HG02678 (cell line): ENCODE measurements around the gene ABCC10.
A peak's percentile ranks its signal among the peaks of the same experiment; 100 is the strongest.

Source experiments
- ATAC-seq: cut with Tn5 transposase; IDR thresholded peaks from one replicate; pipeline ENCODE4 v1.9.1; 2021; ENCODE audit warnings: mild to moderate bottlenecking, moderate library complexity; ENCODE audit not compliant: unreplicated experiment

Gene ABCC10

DNA sequence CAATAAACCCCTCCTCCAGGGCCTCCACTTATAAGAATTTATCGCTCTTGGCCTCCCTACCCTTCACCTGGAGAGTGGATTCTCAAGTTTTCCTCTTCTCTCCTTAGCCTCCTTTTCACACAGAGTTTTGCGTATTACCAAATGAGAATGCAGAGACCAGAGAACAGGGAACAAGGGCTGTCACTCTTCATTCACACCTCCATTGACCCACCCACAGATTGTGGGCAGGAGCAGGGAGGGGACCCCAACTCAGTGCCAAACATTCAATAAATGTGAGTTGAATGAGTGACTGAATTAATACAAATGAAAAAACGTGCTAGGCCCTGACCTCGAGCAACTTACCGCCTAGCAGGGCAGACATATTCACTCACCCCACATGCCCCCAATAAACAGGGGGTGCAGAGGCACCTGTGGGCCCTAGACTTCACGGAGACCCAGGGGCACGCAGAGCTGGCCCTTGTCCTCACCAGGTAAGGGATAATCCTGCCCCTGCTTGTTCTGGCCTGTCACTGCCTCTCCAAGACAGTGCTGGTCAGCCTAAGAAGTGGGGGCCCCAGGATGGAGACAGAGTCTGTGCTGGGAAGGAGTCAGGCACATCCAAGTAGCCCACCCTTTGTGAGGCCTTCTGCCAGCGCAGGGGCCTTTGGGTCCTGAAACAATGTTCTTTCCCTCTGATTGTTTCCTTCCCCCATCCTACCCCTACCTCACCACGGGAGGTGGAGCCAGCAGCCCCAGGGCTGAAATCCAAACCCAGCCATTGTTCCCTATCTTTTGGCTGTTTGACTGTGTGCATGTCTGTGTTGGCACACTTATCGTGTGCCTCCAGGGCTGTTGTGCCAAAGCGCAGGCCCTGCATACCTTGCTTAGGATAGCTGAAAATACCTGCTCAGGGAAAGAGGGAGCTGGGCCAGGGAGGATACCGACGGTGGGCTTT, 41.7 kb downstream of the ABCC10 start:
- ATAC-seq, result no peak

GRCh38 chr6:43469947-43470346, 42.6 kb downstream of the ABCC10 start:
- ATAC-seq, result no peak

DNA sequence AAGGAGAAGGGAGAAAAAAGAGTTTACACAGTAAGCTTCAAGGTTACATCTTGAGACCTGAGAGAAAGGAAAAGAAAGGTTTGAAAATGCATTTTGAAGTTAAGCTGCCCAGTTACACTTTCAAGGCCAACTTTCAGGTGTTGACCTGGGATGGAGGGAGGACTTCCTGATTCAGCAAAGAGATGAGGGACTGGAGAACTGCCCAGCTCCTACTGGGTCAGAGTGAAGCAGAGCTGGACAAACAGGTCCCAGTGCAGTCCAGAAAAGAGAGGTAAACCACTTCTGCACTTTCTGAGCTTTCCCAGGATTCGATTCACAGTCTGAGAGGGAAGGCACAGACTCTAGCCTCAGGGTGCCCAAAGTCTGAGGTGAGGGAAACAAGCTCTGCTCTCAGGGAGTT, 44.1 kb downstream of the ABCC10 start:
- ATAC-seq, result no peak

DNA sequence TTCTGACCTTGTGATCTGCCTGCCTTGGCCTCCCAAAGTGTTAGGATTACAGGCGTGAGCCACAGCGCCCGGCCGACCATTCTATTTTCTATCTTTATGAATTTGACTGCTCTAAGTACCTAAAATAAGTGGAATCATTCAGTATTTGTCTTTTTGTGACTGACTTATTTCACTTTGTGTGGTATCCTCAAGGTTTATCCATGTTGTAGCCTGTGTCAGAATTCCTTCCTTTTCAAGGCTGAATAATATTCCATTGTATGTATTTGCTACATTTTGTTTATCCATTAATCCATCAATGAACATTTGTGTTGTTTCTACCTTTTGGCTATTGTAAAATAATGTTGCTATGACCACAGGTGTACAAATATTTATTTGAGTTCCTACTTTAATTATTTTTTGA, 45.2 kb downstream of the ABCC10 start:
- no peak for ATAC-seq

DNA sequence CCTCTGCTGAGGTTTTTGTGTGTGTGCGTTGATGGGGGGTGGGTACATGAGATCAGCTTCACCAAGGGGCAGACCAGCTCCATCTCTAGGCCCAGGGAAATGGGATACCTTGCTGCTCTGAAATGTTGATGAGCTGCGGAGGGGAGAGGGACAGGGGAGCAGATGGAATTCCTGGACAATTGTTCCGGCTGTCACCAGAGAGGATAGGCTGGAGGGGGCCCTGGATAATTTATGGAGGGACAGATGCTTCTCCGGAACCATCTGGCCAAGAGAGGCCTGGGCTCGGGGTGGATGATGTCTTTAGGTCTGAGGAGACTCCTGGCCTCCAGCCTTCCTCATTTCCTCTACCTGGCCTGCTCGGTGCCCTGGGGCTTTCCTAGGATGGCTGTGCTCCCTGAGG, 48.2 kb downstream of the ABCC10 start:
- ATAC-seq, result no peak

GRCh38 chr6:43476746-43477145, 49.4 kb downstream of the ABCC10 start:
- no peak for ATAC-seq

- peak; percentile 94 for ATAC-seq
These were observed 50.1 kb downstream of the ABCC10 start, which contains the start of gene TJAP1 for GRCh38 chr6:43477235-43478007. Gene TJAP1 (plus strand): TSS chr6:43477570. CDS start chr6:43499002, 21,432 bp downstream.

GRCh38 chr6:43478008-43478372, 50.6 kb downstream of the ABCC10 start:
- no peak for ATAC-seq

DNA sequence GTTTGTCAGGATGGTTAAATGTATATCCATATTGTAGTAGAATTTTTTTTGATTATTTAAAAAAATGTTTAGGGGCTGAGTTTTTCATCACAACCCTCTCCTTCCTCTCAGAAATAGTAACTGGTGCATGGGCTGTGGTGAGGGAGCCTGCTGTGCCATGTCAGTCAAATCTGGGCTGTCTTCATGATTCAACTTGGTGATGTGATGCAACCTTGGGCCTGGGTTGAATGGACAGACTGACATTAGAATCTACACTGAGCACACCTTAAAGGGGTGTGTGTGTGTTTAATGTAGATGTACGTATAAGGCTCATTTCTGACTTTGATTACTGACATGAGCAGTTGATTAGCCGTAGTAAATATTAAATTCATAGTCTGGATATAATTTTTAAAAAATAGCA, 53.7 kb downstream of the ABCC10 start:
- no peak for ATAC-seq

- no peak for ATAC-seq
These were observed 54.4 kb downstream of the ABCC10 start for GRCh38 chr6:43481591-43482236.

DNA sequence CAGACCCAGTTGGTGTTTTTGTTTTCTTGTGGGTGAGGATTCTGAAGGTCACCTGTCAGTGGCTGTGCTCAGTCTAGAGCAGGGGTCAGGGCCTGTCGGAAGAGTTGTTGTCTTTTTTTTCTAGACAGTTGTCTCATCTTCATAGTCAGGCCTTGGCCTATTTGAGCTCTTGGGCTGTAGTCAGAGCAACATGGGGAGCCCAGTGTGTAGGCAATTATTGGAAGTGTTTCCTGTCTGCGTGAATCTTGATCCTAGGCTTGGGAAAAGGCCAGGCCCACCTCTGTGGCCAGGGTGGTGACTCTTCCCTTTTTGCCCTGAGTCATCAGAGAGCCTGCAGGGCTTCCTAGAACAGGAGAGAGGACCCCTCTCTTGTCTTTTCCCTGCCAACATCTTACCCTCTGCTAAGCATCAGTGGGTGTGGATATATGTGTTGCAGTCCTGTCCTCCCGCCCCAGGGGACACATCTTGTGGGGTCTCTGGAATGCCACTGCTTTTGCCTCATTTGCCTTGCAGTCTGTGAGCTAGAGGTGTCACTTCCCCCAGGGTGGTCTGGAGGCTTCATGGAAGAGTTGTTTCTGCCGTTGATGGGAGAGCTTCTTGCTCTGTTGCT, 61.4 kb downstream of the ABCC10 start:
- ATAC-seq, result no peak

DNA sequence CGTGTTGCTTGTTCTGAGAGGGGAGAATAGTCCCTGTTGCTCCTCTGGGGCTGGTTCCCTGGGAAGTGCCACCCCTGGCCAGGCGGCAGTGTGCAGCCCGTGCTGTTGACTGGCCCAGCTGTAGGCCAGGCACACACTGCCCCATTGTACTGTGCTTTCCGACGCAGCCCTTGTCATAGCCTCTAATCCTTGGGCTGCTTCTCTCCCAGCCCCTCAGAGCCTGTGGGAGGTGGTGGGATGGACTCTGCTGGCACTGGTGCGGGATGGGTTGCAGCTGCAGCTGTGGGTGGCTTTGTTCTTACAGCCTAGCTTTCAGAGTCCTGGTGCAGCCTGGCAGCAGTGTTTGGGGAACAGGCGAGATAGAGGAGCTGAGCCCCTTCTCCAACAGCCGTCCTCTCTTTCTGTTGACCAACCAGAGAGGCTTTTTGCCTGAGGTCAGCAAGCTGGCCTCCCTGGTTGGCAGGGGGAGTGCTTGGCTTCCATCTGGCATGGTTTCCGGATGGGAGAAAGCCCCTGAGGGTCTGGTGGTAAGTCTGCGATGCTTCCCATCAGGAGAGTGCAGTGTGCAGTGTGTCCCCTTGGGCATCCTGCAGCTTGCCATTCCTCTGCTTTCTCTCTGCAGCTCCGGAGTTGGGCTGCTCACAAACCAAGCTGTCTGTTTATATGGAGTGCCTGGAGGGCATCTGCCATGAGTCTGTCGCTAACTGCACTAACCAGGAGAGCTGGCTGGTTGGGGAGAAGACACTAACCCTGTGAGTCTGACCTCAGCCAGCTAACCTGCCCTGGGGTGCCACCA, 62.1 kb downstream of the ABCC10 start:
- ATAC-seq, result no peak

DNA sequence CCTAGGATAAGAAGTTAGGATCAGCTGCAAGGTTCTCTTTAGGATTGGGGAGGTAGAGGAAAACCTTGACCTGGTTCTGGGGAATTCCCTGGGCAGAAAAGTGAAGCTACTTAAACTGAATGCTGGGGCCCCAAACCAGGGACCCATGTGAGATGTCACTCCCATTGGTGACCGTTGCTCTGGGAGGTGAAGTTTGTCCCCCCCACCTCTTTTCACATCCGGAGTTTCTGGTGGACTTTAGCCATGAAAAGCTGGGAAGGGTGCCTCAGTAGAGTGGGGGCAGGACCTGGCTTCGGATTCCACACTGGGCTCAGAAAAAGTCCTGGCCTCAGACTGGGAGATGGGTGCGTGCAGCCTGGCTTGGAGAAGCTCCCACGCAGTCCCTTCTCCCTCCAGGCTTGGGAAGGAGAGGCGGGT, 63.2 kb downstream of the ABCC10 start:
- ATAC-seq, result no peak

DNA sequence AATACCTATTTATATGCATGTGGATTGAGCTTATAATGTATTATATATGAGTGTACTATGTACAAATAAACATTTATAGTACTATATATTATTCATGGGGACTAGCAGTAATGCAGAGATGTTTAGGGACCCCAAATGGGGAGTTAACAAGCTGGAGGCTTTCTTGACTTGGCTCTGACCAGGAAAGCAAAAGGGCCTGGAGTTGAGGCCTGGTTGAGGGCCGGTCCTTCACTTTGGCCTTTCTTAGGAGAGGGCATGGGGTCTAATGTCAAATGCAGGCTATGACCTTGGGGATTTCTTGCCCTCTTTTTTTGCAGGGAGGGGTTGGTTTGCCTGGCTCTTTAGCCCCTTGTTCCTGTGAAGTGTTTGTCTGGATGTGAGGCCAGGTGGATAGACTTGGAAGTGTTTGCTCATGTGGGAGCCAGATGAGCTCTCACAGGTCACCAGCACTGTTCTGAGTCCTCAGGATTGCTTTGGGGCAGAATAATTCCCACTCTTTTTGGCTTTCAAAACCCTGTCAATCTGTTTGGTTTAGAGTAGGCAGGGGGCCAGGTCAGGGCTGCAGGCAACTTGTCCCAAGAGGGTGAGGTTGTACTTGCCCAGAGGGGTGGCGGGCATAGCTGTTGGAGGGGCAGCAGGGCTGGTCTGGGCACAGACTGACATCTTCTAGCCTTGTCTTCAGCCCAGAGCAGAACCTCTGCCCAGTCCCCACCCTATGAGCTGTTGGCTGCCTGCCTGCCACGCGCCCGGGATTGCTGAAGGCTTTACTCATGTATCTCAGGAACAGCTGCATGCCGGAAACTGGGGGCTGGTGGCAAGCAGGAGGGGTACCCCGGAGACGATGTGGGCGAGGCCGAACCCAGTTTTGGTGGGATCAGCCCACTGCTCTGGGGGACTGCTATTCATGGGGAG, 64.7 kb downstream of the ABCC10 start:
- no peak for ATAC-seq

- no peak for ATAC-seq
These were observed 65.3 kb downstream of the ABCC10 start for GRCh38 chr6:43492673-43493072.

- ATAC-seq, result no peak
These were observed 65.9 kb downstream of the ABCC10 start for GRCh38 chr6:43493230-43493629.

GRCh38 chr6:43493833-43494232, 66.5 kb downstream of the ABCC10 start:
- no peak for ATAC-seq

DNA sequence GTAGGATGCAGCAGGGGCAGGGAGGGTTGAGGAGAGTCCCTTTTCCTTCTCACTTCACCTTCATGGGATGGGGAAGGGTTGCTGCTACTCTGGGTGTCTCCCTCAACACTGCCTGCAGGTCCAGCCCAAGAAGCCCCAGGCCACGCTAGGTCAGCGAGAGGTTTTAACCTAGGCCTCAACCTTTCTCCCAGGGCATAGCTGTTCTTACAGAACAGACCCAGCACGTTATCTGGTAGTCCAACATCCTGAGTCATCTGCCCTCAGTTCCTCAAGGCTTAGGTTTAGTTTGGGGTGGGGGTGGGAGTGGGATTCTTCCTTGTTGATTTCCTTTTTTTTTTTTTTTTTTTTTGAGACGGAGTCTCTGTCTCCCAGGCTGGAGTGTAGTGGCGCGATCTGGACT, 67.0 kb downstream of the ABCC10 start:
- ATAC-seq, result no peak

GRCh38 chr6:43494766-43495165, 67.4 kb downstream of the ABCC10 start:
- ATAC-seq, result no peak
